Body of pancreas (tissue), 4 donors: ENCODE measurements around the gene PCNT. TPM values are rescaled to one million over a fixed set of nuclear protein-coding genes. Genes with fewer than 3 reads are reported as not detected.

ENCODE experiments used
- ATAC-seq: fragments of 150-250 bp; one replicate; pipeline ENCODE4 v1.9.1; 2016
- DNase-seq, 4 donors: peaks; one replicate each; pipeline ENCODE4 v3.0.0-alpha.2; 2019
- H3K27ac ChIP-seq, 4 donors: fragments of 200-600 bp; sonication (generic); 1 replicate in 3 of 4; 2 replicates in 1 of 4; pipeline versions ENCODE4 v1.5.1 to v1.6.1; 2016 to 2019; ENCODE audit warnings: mild to moderate bottlenecking in 1 of 4, mixed read lengths in 1 of 4, moderate library complexity in 1 of 4
- H3K27me3 ChIP-seq, 2 donors: fragments of 200-600 bp; sonication (generic); one replicate each; pipeline ENCODE4 v1.6.0; 2016; ENCODE audit warnings: mild to moderate bottlenecking in 1 of 2
- H3K36me3 ChIP-seq, 2 donors: fragments of 200-600 bp; sonication (generic); replicated peaks in 1 of 2; 2 replicates each; pipeline ENCODE4 v1.5.1; 2016; ENCODE audit warnings: low read depth in 2 of 2; ENCODE audit not compliant: insufficient read depth in 1 of 2
- H3K4me1 ChIP-seq: fragments of 200-600 bp; sonication (generic); one replicate; pipeline ENCODE4 v1.6.0; 2016
- H3K4me3 ChIP-seq, 2 donors: fragments of 200-600 bp; sonication (generic); 1 replicate in 1 of 2; 2 replicates in 1 of 2; pipeline ENCODE4 v1.5.1; 2016 to 2019
- H3K9me3 ChIP-seq, 3 donors: fragments of 200-600 bp; sonication (generic); 1 replicate in 2 of 3; 2 replicates in 1 of 3; pipeline ENCODE4 v1.5.1; 2016
- CTCF ChIP-seq, 7 experiments: fragments of 450-650 bp in 4 of 7; fragments of 200-600 bp in 3 of 7; sonication (generic) in 3 of 7; IDR thresholded peaks; one replicate each; pipeline ENCODE4 v1.5.1; 2016 to 2019; ENCODE audit warnings: antibody characterized with exemption in 7 of 7
- POLR2A ChIP-seq, 3 donors: fragments of 450-650 bp; IDR thresholded peaks; one replicate each; pipeline ENCODE4 v1.6.1; 2016; ENCODE audit warnings: antibody characterized with exemption in 3 of 3, mild to moderate bottlenecking in 2 of 3
- WGBS, 2 donors: methylation state at CpG; one replicate each; pipeline ENCODE4 v1.1.5; 2017; 5-methylcytosine and 5-hydroxymethylcytosine counted together
- intact Hi-C: fragments of 100-400 bp; cut with DNase I; formaldehyde crosslinking; loops from one replicate; pipeline ENCODE4 v1.15.1; 2023
- total RNA-seq, 2 donors: library from RNA; depleted of rRNA; stranded (reverse); fragments of >200 nt; gene quantifications; one replicate each; pipeline ENCODE4 v1.1.0, GENCODE V29; 2016

PCNT gene
- total RNA-seq, result 10 to 100 TPM; 11.9 to 28.0 TPM

- H3K4me3 ChIP-seq, result peak within 1 kb of the TSS; percentile 64 to 95
- WGBS, 2 donors, result 0% methylated on average over 12 to 63 of the region's 76 CpGs
- peak; percentile 98 to 99 (median 98) for DNase-seq
- peaks cover 25% of the 10 kb centered on the region for H3K4me1 ChIP-seq
- no peaks in the 10 kb centered on the region for H3K27me3 ChIP-seq
- ATAC-seq, result peak; percentile 94
- H3K9me3 ChIP-seq, result no peaks in the 10 kb centered on the region
- intact Hi-C loops, result no loop called here
- TF ChIP-seq POLR2A (IDR thresholded peaks at IDR 0.05) (peak in 2 of 3 donors; percentile 35 to 38), CTCF (IDR thresholded peaks at IDR 0.05) (no peak)
- no peaks in the 10 kb centered on the region for H3K36me3 ChIP-seq
- H3K27ac ChIP-seq, result peak within 1 kb of the TSS; percentile 94 to 99 (median 96)
Observed at GRCh38 chr21:46323710-46324389, at the start of gene PCNT, which contains the start of gene C21orf58. TSS of gene PCNT (plus strand) at chr21:46324156. CDS start at chr21:46324229, 73 bp downstream. TSS of gene C21orf58 (minus strand) at chr21:46323870. CDS start at chr21:46322738, 1,132 bp downstream.

GRCh38 chr21:46274797-46275390, 49.1 kb upstream of the PCNT start:
- intact Hi-C loops, result no loop called here

GRCh38 chr21:46284077-46284644, 39.8 kb upstream of the PCNT start:
- intact Hi-C loops, result no loop called here
- no peaks in the 10 kb centered on the region for H3K9me3 ChIP-seq
- 62 to 84% methylated on average over 15 of the region's 15 CpGs for WGBS, 2 donors
- DNase-seq, result no peak
- no peak for ATAC-seq
- peaks cover 10 to 12% of the 10 kb centered on the region in 2 donors for H3K36me3 ChIP-seq
- peaks cover 52% of the 10 kb centered on the region for H3K4me1 ChIP-seq
- no peak overlapping the region for H3K4me3 ChIP-seq
- no peak for TF ChIP-seq CTCF (IDR thresholded peaks at IDR 0.05)
- no peak for TF ChIP-seq POLR2A (IDR thresholded peaks at IDR 0.05)
- H3K27me3 ChIP-seq, result no peaks in the 10 kb centered on the region
- no peak overlapping the region for H3K27ac ChIP-seq

More at GRCh38 chr21:46274797-46275390, 49.1 kb upstream of the PCNT start:
- H3K4me1 ChIP-seq, result no peaks in the 10 kb centered on the region
- H3K27ac ChIP-seq, result no peak overlapping the region
- peaks cover 30 to 61% of the 10 kb centered on the region in 2 donors for H3K36me3 ChIP-seq
- H3K27me3 ChIP-seq, result no peaks in the 10 kb centered on the region
- ATAC-seq (no peak), DNase-seq (no peak)
- H3K4me3 ChIP-seq, result no peak overlapping the region
- 93 to 96% methylated on average over 11 of the region's 11 CpGs for WGBS, 2 donors
- TF ChIP-seq POLR2A (IDR thresholded peaks at IDR 0.05) (no peak), CTCF (IDR thresholded peaks at IDR 0.05) (no peak)
- H3K9me3 ChIP-seq, result no peaks in the 10 kb centered on the region

- WGBS, 2 donors, result 63 to 70% methylated on average over 1 of the region's 1 CpG
- peaks cover 5 to 8% of the 10 kb centered on the region in 2 donors for H3K36me3 ChIP-seq
- intact Hi-C loops, result no loop called here
- peaks cover 52% of the 10 kb centered on the region for H3K4me1 ChIP-seq
- no peak for TF ChIP-seq CTCF (IDR thresholded peaks at IDR 0.05)
- no peak for TF ChIP-seq POLR2A (IDR thresholded peaks at IDR 0.05)
- H3K4me3 ChIP-seq, result no peak overlapping the region
- ATAC-seq, result no peak
- no peaks in the 10 kb centered on the region for H3K27me3 ChIP-seq
- DNase-seq, result no peak
- no peaks in the 10 kb centered on the region for H3K9me3 ChIP-seq
- H3K27ac ChIP-seq, result no peak overlapping the region
Observed at GRCh38 chr21:46284733-46285132, 39.2 kb upstream of the PCNT start.
